ENCODE measurements around the gene DNER. TPM values are rescaled to one million over a fixed set of nuclear protein-coding genes. Genes with fewer than 3 reads are reported as not detected.

DNER gene
- total and polyA plus RNA-seq, 2 donors (not counting 1 experiment from before 2014, with no cell fraction given), result not detected

GRCh38 chr2:229713371-229714079, 830 bp downstream of the DNER start:
- POLR2A ChIA-PET, result no interaction called here
- peak overlapping the region; percentile 15 for H2AFZ ChIP-seq (ENCODE audit: insufficient read depth, low read depth, low read length, poor library complexity, severe bottlenecking)
- peaks cover 0 to 8% (median 0%) of the 10 kb centered on the region in 3 donors for H3K9me3 ChIP-seq (ENCODE audit: control extremely low read depth in 1 of 3, control insufficient read depth in 2 of 3, insufficient read depth in 1 of 3, low read length in 2 of 3)
- intact Hi-C loops (cut with micrococcal nuclease), result no loop called here
- H3K4me3 Mint-ChIP-seq, result peak overlapping the region; percentile 69
- H3K4me1 Mint-ChIP-seq, result peaks cover 16% of the 10 kb centered on the region
- H4K20me1 ChIP-seq (ENCODE audit: control insufficient read depth, insufficient read depth, low read length, poor library complexity, severe bottlenecking), result no peaks in the 10 kb centered on the region
- DNase-seq (peak; percentile 25), ATAC-seq (ENCODE audit: low read depth) (no peak)
- H3K27ac ChIP-seq (ENCODE audit: low read length in 2 of 2), result no peak overlapping the region
- H3K79me2 ChIP-seq (ENCODE audit: control insufficient read depth, insufficient read depth, low read length), result no peaks in the 10 kb centered on the region
- no peak overlapping the region for H3K27ac Mint-ChIP-seq
- peaks cover 67% of the 10 kb centered on the region for H3K27me3 Mint-ChIP-seq
- H3K9me3 Mint-ChIP-seq (ENCODE audit: insufficient read depth), result peaks cover 4% of the 10 kb centered on the region
- H3K4me1 ChIP-seq (ENCODE audit: control insufficient read depth in 2 of 2, insufficient read depth in 2 of 2, low read length in 2 of 2), result peaks cover 22 to 25% of the 10 kb centered on the region in 2 donors
- H3K36me3 ChIP-seq (replicated peaks in 1 of 2; ENCODE audit: control extremely low read depth in 1 of 2, control insufficient read depth in 1 of 2, extremely low read depth in 1 of 2, insufficient read depth in 2 of 2, low read length in 1 of 2), result no peaks in the 10 kb centered on the region
- peak overlapping the region; percentile 79 for H3K4me2 ChIP-seq (replicated peaks; ENCODE audit: low read depth, low read length, poor library complexity, severe bottlenecking)
- peak overlapping the region; percentile 45 for H3K9ac ChIP-seq (ENCODE audit: low read length)
- 5% methylated on average over 61 of the region's 61 CpGs for WGBS (ENCODE audit: insufficient coverage)
- H3K4me3 ChIP-seq (ENCODE audit: control extremely low read depth in 1 of 5, extremely low read depth in 1 of 5, insufficient read depth in 1 of 5, low read depth in 2 of 5, low read length in 4 of 5), result peak overlapping the region in 3 of 5 experiments; percentile 23 to 36 (median 29)
- TF ChIP-seq, protein P1, sequence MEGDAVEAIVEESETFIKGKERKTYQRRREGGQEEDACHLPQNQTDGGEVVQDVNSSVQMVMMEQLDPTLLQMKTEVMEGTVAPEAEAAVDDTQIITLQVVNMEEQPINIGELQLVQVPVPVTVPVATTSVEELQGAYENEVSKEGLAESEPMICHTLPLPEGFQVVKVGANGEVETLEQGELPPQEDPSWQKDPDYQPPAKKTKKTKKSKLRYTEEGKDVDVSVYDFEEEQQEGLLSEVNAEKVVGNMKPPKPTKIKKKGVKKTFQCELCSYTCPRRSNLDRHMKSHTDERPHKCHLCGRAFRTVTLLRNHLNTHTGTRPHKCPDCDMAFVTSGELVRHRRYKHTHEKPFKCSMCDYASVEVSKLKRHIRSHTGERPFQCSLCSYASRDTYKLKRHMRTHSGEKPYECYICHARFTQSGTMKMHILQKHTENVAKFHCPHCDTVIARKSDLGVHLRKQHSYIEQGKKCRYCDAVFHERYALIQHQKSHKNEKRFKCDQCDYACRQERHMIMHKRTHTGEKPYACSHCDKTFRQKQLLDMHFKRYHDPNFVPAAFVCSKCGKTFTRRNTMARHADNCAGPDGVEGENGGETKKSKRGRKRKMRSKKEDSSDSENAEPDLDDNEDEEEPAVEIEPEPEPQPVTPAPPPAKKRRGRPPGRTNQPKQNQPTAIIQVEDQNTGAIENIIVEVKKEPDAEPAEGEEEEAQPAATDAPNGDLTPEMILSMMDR (IDR thresholded peaks at IDR 0.05), result no peak
- TF ChIP-seq EZH2 (IDR thresholded peaks at IDR 0.05; ENCODE audit: borderline replicate concordance, insufficient read depth, low read depth, low read length, poor library complexity, severe bottlenecking), result no peak
- CTCF ChIA-PET, result no interaction called here
- peaks cover 0 to 57% (median 53%) of the 10 kb centered on the region in 4 experiments for H3K27me3 ChIP-seq (replicated peaks in 1 of 4; ENCODE audit: control extremely low read depth in 1 of 4, control insufficient read depth in 3 of 4, insufficient read depth in 4 of 4, low read length in 3 of 4)

DNA sequence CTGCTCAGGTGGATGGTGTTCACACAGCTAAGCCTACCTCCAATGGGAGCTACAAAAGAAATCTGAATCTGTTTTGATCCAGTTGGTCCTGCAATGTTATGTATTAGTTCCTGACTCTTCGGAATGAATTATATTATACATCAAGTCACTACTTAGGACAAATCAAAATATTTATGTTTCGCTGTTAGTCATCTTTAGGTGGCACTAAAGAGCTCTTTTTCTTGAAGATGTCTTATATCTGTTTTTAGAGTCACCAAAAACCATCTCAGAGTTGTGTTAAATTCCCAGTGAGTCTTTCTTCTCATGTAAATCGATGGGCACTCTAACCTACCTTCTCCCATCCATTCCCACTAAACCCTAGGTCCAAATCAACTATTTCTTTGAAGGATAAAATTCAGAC, 2.2 kb downstream of the DNER start:
- WGBS (ENCODE audit: insufficient coverage), result no CpG with 5 or more reads among the region's 3 CpGs

More for the DNA sequence above, 2.2 kb downstream of the DNER start:
- TF ChIP-seq, protein P1 (IDR thresholded peaks at IDR 0.05), result no peak
- TF ChIP-seq EZH2 (IDR thresholded peaks at IDR 0.05; ENCODE audit: borderline replicate concordance, insufficient read depth, low read depth, low read length, poor library complexity, severe bottlenecking), result no peak
- Histone ChIP-seq H3K9me3 (ENCODE audit: control extremely low read depth in 1 of 3, control insufficient read depth in 2 of 3, insufficient read depth in 1 of 3, low read length in 2 of 3) (peaks cover 0 to 8% (median 0%) of the 10 kb centered on the region in 3 donors), H3K4me1 (ENCODE audit: control insufficient read depth in 2 of 2, insufficient read depth in 2 of 2, low read length in 2 of 2) (peaks cover 22 to 25% of the 10 kb centered on the region in 2 donors), H3K27ac (ENCODE audit: low read length in 2 of 2) (no peak overlapping the region), H3K79me2 (ENCODE audit: control insufficient read depth, insufficient read depth, low read length) (no peaks in the 10 kb centered on the region), H2AFZ (ENCODE audit: insufficient read depth, low read depth, low read length, poor library complexity, severe bottlenecking) (no peak overlapping the region), H4K20me1 (ENCODE audit: control insufficient read depth, insufficient read depth, low read length, poor library complexity, severe bottlenecking) (no peaks in the 10 kb centered on the region), H3K4me3 (ENCODE audit: control extremely low read depth in 1 of 5, extremely low read depth in 1 of 5, insufficient read depth in 1 of 5, low read depth in 2 of 5, low read length in 4 of 5) (no peak overlapping the region), H3K9ac (ENCODE audit: low read length) (no peak overlapping the region), H3K4me2 (replicated peaks; ENCODE audit: low read depth, low read length, poor library complexity, severe bottlenecking) (no peak overlapping the region), H3K27me3 (replicated peaks in 1 of 4; ENCODE audit: control extremely low read depth in 1 of 4, control insufficient read depth in 3 of 4, insufficient read depth in 4 of 4, low read length in 3 of 4) (peaks cover 0 to 60% (median 52%) of the 10 kb centered on the region in 4 experiments), H3K36me3 (replicated peaks in 1 of 2; ENCODE audit: control extremely low read depth in 1 of 2, control insufficient read depth in 1 of 2, extremely low read depth in 1 of 2, insufficient read depth in 2 of 2, low read length in 1 of 2) (no peaks in the 10 kb centered on the region)
- peaks cover 16% of the 10 kb centered on the region for H3K4me1 Mint-ChIP-seq
- DNase-seq (no peak), ATAC-seq (ENCODE audit: low read depth) (no peak)
- H3K27ac Mint-ChIP-seq, result no peak overlapping the region
- ChIA-PET POLR2A (no interaction called here), CTCF (no interaction called here)
- intact Hi-C loops (cut with micrococcal nuclease), result no loop called here
- H3K9me3 Mint-ChIP-seq (ENCODE audit: insufficient read depth), result peaks cover 4% of the 10 kb centered on the region
- peak overlapping the region; percentile 52 for H3K4me3 Mint-ChIP-seq
- peaks cover 63% of the 10 kb centered on the region for H3K27me3 Mint-ChIP-seq
